HuH-7 (cell line): ENCODE data around the gene CFAP43.
"Not testable (repeated sequence)": the region's sequence is repeated elsewhere in the genome, so short reads cannot be mapped to it uniquely, and the experiment has no call there.

ENCODE experiments used
- DNase-seq: peaks from one replicate; pipeline ENCODE4 v3.0.0; 2011; ENCODE audit warnings: low spot score

The CFAP43 gene

GRCh38 chr10:104257235-104257634 is 25.1 kb upstream of the CFAP43 start:
- no peak for DNase-seq

- no peak for DNase-seq
These were observed 24.3 kb upstream of the CFAP43 start for GRCh38 chr10:104256335-104256961.

DNA sequence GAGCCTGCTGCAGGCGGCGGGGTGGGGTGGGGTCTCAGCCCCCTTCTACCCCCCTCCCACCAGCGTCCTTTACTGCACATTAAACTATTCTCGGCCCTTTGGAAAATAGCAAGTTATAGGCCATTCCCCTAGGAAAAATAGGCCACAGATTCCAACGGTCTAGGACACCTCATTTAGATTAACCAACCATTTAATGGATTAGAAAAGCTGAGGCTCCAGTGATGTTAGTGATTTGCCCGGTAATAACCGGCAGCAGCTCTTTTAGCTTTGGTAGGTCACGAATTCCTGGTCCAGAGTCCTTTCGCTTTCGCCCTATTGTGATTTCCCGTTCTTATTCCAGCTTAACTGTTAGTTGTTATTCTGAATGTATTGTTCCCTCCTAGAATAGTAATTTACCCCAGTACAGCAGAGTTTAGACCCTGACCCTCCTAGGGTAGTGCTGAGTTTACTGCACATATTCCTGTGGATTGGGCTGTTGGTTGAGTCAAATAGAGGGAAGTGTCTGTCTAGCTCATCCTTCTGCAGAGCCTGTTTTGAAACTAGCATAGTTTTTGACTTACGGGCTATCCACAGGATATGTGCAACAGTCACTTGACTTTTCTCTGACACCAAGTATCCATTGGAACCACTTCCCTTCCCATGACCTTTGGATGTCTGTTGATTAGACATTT is 23.3 kb upstream of the CFAP43 start:
- DNase-seq = no peak

DNA sequence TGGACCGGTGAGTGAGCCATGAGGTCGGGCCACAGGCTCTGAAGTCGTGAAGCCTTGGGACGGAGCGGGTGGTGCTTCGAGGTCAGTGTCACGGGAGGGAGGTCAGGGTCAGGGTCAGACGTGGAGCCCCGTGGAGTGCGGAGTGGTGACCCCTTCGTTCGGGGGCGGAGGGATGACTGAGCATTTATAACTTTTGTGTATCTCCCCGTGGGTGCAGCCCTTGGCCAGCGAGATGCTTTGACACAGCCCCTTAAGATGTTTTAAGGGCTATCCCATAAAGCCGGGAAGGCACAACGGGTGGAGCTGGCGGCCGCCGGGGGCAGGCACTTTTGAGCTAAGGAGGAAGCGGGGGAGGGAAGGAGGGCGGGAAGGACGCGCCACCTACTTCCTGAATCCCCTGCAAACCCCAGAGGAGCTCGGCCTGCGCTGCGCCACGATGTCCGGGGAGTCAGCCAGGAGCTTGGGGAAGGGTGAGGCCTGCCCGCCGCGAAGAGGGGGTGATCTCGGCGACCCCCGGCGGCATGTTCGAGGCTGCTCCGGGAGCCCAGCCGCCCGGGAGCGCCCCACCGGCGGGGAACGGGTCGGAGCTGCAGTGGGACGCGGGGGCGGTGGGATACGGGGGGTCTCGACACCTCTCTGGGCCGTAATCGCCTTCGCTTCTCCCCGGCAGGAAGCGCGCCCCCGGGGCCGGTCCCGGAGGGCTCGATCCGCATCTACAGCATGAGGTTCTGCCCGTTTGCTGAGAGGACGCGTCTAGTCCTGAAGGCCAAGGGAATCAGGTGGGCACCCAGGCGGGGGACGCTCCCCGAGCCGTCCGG is 22.5 kb upstream of the CFAP43 start, which contains the start of gene GSTO1:
GSTO1 (plus strand) TSS at position 400 of the 818 bp plus-strand sequence; CDS start at position 437, 37 bp downstream.
- DNase-seq = peak; percentile 69

DNA sequence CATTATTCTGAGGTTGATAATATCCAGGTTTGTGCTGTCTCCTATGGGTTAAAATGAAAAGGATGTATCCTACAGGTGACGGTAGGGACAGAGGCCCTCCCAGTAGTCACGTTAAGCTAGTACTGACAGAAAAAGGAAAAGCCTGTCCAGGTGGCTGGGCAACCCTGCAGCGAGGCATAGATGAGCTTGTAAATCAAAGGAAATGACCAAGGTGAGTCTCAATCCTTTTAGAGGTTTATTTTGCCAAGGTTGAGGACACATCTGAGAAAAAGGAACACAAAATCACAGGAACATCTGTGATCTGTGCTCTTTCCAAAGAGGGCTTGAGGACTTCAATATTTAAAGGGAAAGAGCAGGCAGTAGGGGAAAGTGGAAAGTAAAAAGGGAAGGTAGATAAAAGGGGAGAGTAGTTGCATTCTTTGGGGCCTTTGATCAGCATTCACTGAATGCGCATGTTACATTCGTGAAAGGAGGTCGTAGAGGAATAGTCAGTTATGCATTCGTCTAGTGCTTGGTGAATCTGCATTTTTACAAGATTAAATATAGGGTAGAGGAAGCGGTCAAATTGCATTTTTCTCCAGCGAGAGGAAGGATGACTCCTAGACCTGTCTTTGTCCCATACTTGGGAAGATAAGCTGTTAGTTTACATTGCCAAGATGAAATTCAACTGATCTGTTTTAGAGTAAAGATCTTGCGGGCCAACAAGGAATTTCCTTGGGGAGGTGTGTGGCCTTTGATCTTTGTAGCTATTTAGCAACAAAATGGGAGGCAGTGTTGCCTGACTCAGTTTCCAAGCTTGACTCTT is 21.6 kb upstream of the CFAP43 start:
- no peak for DNase-seq

DNA sequence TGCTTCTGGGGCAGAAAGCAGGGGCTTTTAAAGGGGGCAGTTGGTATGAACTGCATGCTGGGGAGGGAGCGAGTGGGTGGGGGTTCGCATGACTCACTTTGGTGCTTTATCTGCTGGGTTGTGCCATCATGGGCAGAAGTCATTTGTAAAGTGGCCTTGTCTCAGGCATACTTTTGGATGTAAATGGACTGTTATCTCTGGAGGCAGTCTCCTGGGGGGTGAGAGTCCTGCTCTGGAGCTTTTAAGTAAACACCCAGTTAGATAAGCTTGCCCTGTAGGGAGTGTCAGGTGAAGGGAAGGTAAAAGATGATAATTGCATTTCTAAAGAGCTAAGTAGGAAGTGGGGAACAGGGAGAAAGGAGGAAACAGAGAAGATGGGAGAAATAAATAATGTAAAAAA is 20.9 kb upstream of the CFAP43 start:
- DNase-seq = peak; percentile 84

GRCh38 chr10:104252368-104252767 is 20.2 kb upstream of the CFAP43 start:
- DNase-seq = no peak

- DNase-seq = no peak
These were observed 19.3 kb upstream of the CFAP43 start for GRCh38 chr10:104251443-104251842.

DNA sequence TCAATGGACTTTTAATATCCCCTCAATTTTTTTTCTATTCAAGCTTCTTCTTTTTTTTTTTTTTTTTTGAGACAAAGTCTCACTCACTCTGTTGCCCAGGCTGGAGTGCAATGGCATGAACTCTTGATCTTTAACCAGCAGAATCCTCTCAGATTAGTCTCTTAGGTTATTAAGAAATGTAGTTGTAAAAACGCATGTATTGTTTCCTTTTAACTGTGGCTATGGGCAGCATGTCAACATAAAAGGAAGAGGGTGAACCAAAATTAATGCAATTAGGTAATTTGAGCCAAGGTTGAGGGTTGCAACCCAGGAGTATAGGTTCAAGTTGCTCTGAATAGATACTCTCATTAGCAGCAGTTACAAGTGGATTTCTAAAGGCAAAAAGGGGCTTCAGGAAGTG is 18.2 kb upstream of the CFAP43 start:
- DNase-seq = no peak

- not testable (repeated sequence) for DNase-seq
These were observed 16.8 kb upstream of the CFAP43 start for GRCh38 chr10:104248931-104249330.

DNA sequence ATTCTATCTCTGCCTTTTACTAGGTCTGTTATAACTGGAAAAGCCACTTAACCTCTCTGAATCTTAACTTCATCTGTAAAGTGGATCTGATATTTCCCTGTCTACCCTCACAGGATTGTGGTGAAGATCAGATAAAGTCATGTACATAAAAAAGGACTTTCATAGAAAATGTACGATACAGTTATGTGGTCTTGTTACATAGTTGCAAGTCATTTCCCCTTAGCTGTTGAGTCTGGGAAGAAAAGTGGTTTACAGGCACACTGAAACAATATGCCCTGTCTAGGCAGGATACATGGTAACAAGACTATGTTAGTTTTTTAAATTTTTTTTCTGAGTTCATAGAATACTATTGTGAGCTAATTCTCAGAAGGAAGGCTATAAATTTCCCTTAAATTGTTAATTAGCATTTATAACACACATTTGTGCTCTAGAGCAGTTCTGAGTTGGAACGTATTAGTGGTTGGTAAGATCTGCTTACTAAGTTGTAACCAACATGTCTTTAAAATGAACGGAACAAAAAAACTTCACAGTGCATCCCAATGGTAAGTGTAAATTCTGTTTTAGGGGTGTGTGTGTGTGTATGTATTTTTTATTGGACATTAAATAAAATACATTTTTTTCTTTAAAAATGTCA is 15.5 kb upstream of the CFAP43 start:
- no peak for DNase-seq

- no peak for DNase-seq
These were observed 14.8 kb upstream of the CFAP43 start for GRCh38 chr10:104246976-104247375.

DNA sequence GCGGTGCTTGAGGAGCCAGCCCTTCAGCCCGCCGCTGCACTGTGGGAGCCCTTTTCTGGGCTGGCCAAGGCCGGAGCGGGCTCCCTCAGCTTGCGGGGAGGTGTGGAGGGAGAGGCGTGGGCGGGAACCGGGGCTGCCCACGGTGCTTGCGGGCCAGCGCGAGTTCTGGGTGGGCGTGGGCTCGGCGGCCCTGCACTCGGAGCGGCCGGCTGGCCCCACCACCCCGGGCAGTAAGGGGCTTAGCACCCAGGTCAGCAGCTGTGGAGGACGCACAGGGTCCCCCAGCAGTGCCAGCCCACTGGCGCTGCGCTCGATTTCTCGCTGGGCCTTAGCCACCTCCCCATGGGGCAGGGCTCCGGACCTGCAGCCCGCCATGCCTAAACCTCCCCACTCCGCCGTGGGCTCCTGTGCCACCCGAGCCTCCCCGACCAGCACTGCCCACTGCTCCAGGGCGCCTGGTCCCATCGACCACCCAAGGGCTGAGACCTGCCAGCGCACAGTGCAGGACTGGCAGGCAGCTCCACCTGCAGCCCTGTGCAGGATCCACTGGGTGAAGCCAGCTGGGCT is 13.0 kb upstream of the CFAP43 start:
- no peak for DNase-seq

GRCh38 chr10:104243512-104243911 is 11.3 kb upstream of the CFAP43 start:
- no peak for DNase-seq

GRCh38 chr10:104243009-104243408 is 10.8 kb upstream of the CFAP43 start:
- DNase-seq = peak; percentile 58

GRCh38 chr10:104242545-104242944 is 10.4 kb upstream of the CFAP43 start:
- DNase-seq = no peak

DNA sequence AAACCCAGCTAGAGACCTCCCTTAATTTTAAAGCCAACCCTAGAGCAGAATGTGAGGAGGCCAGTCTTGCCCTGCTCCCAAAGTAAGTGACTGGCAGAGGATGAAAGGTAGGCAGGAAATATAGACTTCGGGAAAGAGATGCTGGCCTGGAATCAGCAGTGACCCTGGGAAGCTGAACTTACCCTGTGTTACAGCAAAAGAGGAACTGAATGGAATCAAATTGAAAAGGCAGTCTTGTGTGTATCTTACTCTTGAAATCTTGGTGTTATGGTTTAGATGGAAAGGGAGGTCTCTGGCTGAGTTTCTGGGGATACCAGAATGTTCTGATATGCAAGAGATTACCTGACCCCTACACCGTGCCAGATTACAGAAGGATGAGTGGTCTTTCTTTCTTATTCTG is 7.9 kb upstream of the CFAP43 start:
- DNase-seq = no peak

DNA sequence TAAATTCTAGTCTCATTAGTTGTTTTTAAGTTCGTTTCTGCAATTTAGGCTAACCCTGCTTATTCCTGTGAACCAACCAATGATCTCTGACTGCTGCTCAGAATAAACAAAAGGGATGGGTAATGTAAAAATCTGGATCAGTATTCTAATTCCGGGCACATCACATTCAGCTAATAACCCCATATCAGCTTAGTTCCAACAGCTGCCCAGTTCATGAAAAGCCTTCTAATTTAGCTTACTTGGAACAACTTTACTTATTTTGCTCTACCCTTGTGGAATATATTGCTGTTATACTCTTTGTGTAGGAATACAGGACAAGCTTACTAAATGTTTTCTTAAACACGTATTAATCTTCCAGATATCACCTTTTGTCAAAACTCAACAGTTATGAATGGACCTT is 3.6 kb upstream of the CFAP43 start:
- DNase-seq = no peak

- no peak for DNase-seq
These were observed 2.8 kb upstream of the CFAP43 start for GRCh38 chr10:104234934-104235333.

GRCh38 chr10:104233817-104234216 is 1.7 kb upstream of the CFAP43 start:
- DNase-seq = no peak

DNA sequence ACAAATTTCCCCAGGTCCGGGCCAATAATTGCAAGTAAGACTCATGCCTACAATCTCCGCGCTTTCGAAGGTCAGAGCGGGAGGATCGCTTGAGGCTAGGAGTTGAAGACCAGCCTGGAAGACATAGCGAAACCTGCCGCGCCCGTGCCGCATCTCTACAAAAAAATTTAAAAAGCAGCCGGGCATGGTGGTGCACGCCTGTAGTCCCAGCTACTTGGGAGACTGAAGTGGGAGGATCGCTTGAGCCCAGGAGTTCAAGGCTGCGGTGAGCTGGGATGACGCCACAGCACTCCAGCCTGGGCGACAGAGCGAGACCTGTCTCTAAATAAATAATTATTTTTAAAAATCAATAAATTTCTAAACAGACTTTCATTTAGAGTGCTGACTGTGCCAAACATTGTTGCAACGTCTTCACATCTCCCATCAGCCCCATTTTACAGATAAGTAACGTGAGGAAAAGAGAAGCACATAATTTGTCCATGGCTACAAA is 494 bp upstream of the CFAP43 start:
- DNase-seq = no peak
